Measurements from ENCODE around the gene RNF126. TPM values are rescaled to one million over a fixed set of nuclear protein-coding genes. Genes with fewer than 3 reads are reported as not detected.
"Not testable (repeated sequence)": the region's sequence is repeated elsewhere in the genome, so short reads cannot be mapped to it uniquely, and the experiment has no call there.

The RNF126 gene
- total RNA-seq, 2 experiments from 2014 or later, result 71.5 to 80.3 TPM

DNA sequence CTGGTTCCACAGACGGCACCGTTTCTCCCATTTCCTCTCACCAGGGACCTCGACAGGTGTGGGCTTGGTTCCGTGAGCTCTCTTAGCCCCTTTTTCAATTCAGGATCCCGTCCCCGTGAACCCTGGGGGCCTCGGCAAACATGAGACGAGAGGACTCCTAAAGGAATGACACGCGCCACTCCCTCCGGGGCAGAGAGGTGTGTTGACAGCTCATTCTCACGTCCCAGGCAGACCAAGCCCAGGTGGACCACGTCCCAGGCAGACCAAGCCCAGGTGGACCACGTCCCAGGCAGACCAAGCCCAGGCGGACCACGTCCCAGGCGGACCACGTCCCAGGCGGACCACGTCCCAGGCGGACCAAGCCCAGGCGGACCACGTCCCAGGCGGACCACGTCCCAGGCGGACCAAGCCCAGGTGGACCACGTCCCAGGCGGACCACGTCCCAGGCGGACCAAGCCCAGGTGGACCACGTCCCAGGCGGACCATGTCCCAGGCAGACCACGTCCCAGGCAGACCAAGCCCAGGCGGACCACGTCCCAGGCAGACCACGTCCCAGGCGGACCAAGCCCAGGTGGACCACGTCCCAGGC is 4.1 kb upstream of the RNF126 start:
- H3K27me3 Mint-ChIP-seq; H3K9me3 Mint-ChIP-seq; H3K27ac Mint-ChIP-seq; CTCF ChIA-PET; POLR2A ChIA-PET; H3K4me3 Mint-ChIP-seq; H3K36me3 Mint-ChIP-seq (ENCODE audit: low read depth); DNase-seq: not testable (repeated sequence)
- peaks cover 19% of the 10 kb centered on the region for H3K4me1 Mint-ChIP-seq

DNA sequence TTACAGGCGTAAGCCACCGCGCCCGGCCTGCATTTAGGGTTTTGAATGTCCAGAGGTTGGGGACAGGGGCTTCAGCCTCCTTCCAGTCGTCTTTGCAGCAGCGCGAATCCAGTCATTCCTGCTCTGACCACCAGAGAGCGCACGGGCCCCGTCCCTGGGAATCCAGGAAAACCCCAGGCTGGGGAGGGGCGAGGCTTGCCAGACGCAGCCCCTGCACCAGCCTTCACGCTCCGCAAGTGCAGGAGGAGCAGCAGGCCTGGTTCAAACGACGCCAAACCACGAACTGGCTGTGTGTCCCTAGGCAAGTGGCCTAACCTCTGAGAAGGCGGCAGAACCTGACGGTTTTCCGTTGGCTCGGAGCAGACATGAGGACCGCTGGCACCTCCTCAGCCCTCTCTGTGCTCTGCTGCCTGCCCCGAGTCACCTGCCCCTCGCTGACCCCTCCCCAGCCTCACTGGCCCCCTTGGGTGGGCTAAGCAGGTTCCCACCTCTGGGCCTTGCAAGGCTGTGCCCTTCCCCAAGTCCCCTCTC is 2.0 kb upstream of the RNF126 start:
- Mint-ChIP-seq H3K27ac (peak overlapping the region; percentile 69), H3K27me3 (peaks cover 8% of the 10 kb centered on the region), H3K4me1 (peaks cover 27% of the 10 kb centered on the region), H3K36me3 (ENCODE audit: low read depth) (peaks cover 12% of the 10 kb centered on the region), H3K4me3 (peak overlapping the region; percentile 34), H3K9me3 (no peaks in the 10 kb centered on the region)
- ChIA-PET CTCF (interaction anchor here (0.8 kb wide), 1 partner anchor 104 kb away, joined by 3 read pairs; no protein-coding TSS in a partner anchor), POLR2A (no interaction called here)
- peak; percentile 82 for DNase-seq

DNA sequence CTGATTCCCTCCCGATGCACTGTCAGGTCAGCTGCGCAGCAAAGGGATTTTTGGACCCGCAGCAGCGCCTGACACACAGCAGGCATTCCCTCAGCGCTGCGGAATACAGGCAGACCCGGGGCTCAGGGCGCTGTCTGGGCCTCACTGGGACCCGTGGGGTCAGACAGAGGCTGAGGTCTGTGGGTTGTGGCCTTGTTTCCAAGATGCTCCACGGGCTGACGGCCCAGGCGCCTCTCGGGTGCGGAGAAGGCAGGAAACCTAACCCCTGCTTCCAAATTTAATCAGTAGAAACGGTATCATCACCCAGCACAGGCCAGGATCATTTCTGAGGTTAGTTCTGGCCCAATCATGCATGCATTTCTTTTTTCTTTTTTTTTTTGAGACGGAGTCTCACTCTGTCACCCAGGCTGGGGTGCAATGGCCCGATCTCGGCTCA is 686 bp upstream of the RNF126 start:
- H3K4me1 Mint-ChIP-seq, result peaks cover 36% of the 10 kb centered on the region
- H3K27me3 Mint-ChIP-seq, result peaks cover 3% of the 10 kb centered on the region
- H3K36me3 Mint-ChIP-seq (ENCODE audit: low read depth), result peaks cover 15% of the 10 kb centered on the region
- ChIA-PET POLR2A (no interaction called here), CTCF (interaction anchor here (0.6 to 1.6 kb wide), 4 partner anchors 15 to 96 kb away, joined by 3 to 10 read pairs (median 4); no protein-coding TSS in a partner anchor)
- H3K27ac Mint-ChIP-seq, result peak overlapping the region; percentile 80
- no peaks in the 10 kb centered on the region for H3K9me3 Mint-ChIP-seq
- H3K4me3 Mint-ChIP-seq, result peak overlapping the region; percentile 62
- DNase-seq, result no peak

DNA sequence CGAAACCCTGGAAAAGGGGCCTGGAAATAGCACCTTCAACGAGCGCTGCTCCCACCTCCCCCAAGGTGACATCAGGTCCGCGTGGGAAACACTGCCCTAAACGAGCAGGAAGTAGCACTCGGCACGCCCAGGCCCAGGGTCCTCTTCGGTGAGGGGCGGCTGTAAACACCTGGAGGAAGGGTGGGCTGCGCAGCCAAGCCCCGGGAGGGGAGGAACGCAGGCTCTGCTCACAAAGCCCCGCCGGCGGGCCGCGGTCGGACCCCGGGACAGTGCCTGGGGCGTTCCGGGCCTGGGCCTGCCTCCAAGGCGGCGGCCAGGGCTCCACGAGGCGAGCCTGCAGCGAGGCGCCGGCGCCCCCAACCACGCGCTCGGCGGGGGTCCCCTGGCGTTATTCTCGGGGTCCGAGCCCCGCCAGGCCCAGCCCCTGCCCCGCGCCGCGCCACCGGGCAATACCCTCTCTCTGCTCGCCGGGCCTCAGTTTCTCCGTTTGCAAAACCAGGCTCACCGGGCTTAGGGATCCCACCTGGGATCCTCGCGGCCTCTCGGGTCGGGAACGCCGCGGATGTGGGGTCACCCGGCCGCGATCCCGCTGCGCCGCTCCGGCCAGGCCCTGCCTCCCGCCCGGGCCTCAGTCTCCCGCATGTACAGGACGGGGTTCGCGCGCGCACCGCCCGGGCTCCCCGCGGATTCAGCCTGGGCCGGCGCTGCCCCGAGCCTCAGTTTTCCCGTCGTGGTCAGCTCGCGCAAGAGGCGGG is 630 bp downstream of the RNF126 start:
- DNase-seq, result peak; percentile 84
- H3K9me3 Mint-ChIP-seq, result no peaks in the 10 kb centered on the region
- ChIA-PET CTCF (interaction anchor here (0.6 to 1.6 kb wide), 2 partner anchors 72 to 284 kb away, joined by 4 to 10 read pairs; no protein-coding TSS in a partner anchor), POLR2A (interaction anchor here (0.6 kb wide), 1 partner anchor 406 kb away, joined by 3 read pairs; no protein-coding TSS in a partner anchor)
- no peaks in the 10 kb centered on the region for H3K27me3 Mint-ChIP-seq
- peak overlapping the region; percentile 97 for H3K27ac Mint-ChIP-seq
- peak overlapping the region; percentile 99 for H3K4me3 Mint-ChIP-seq
- H3K4me1 Mint-ChIP-seq, result peaks cover 39% of the 10 kb centered on the region
- peaks cover 15% of the 10 kb centered on the region for H3K36me3 Mint-ChIP-seq (ENCODE audit: low read depth)

DNA sequence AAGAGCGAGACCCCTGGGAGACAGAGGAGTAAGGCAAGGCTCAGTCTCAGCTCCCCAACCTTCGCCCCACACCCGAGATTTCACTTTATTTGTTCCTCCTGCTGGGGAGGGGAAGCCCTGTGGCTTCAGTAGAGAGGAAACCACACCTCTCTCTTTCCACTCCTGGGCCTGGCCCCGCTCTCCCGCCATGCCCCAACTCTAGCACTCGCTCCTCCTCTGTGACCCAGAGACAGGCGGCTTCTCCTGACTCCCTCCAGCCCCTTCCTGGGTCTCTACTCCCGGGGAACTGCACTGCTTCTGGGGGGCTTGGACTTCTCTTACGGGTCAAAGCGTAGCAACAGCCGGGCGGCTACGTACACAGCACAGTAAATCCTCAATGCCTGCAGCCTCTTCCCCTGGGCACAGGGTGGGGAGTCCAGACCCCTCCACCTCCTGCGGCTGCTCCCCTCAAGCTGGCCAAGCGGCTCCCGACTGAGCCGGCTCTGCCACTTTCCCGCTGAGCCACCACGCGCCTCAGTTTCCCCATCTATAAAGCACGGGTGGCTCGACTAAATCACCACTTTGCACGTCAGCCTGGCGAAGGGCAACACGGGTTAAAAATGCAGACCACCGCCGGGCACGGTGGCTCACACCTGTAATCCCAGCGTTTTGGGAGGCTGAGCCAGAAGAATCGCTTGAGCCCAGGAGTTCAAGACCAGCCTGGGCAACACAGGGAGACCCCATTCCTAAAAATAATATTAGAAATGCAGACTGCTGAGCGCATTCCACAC is 1.4 kb downstream of the RNF126 start:
- POLR2A ChIA-PET, result no interaction called here

DNA sequence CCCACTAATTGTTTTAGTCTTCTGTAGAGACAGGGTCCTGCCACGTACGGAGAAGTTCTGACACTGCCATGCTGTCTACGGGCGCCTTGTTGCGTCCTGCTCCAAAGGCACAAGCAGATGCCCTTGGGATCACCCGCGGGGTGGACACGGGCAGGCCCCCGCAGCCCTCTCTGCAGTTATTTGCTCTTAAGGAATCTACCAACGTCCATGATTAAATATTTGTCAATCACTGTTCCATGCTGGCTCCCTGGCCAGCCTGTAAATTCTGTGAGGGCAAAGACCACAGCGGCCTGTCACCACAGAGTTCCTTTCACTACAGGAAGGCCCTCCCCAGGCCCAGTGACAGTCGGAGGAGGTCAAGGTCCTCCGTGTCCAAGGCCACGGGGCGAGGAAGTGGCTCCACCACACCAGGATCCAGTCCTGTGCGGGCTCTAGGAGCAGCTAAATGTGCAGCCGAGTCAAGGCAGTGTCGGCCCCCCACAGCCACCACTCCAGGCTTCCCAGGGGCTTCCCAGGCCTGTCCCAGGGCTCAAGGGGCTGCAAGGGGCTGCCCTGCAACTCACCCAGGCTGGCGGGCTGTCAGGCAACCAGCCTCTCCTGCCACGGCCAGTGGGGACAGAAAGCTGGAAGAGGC is 2.1 kb downstream of the RNF126 start:
- DNase-seq, result no peak

More for the DNA sequence above, 1.4 kb downstream of the RNF126 start:
- Mint-ChIP-seq H3K9me3 (no peaks in the 10 kb centered on the region), H3K27me3 (no peaks in the 10 kb centered on the region), H3K27ac (peak overlapping the region; percentile 97), H3K4me1 (peaks cover 41% of the 10 kb centered on the region), H3K4me3 (peak overlapping the region; percentile 99), H3K36me3 (ENCODE audit: low read depth) (peaks cover 15% of the 10 kb centered on the region)
- CTCF ChIA-PET, result interaction anchor here (0.6 kb wide), 1 partner anchor 64 kb away, joined by 3 read pairs; no protein-coding TSS in a partner anchor
- DNase-seq, result peak; percentile 81

DNA sequence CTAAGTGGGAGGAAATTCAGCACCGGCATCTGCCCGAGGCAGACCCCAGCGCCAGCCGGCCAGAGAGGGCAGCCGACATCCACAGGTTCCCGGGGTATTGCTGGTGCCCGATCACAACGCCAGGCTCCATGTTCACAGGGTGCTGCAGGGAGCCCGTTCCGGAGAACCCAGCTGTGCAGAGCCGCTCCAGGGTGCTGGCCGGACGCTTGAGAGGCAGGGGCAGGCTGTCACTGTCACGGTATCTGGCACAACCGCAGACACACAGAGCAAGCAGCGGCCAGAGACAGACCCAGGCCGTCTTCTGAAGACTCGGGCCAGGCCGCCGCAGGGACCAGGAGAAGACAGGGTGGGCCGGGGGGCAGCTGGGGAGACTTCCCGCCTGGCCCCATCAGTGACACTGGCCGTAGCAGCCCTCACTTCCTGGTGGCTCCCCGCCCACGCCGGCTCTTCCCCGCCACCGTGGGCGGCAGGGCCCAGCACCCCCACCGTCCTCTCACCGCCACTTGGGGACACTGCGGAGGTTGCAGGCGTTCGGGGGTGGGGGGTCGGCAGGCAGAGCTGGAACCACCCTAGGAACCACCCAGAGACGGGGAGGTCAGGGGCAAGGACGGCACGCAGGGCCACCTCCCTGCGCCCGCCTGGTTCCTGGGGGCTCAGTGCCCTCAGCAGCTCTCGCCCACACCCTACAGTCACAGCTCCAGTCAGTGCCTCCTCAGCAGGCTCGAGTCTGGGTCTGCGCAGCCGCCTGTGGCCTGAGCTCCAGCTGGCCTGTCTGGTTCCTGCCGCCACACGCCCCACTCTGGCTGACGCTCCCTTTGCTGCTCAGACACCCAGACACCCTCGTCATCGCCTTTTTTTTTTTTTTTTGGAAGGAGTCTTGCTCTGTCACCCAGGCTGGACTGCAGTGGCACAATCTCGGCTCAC is 3.8 kb downstream of the RNF126 start:
- POLR2A ChIA-PET, result no interaction called here
- CTCF ChIA-PET, result interaction anchor here (0.8 to 1.2 kb wide), 2 partner anchors 69 to 149 kb away, joined by 3 to 4 read pairs; no protein-coding TSS in a partner anchor
- Mint-ChIP-seq H3K27ac (peak overlapping the region; percentile 72), H3K27me3 (no peaks in the 10 kb centered on the region), H3K4me1 (peaks cover 43% of the 10 kb centered on the region), H3K4me3 (peak overlapping the region; percentile 99), H3K9me3 (no peaks in the 10 kb centered on the region), H3K36me3 (ENCODE audit: low read depth) (peaks cover 24% of the 10 kb centered on the region)
- no peak for DNase-seq

More for the DNA sequence above, 2.1 kb downstream of the RNF126 start:
- ChIA-PET CTCF (interaction anchor here (0.6 to 0.8 kb wide), 3 partner anchors 55 to 155 kb away, joined by 3 read pairs; no protein-coding TSS in a partner anchor), POLR2A (no interaction called here)
- Mint-ChIP-seq H3K27me3 (no peaks in the 10 kb centered on the region), H3K4me3 (peak overlapping the region; percentile 99), H3K9me3 (no peaks in the 10 kb centered on the region), H3K4me1 (peaks cover 43% of the 10 kb centered on the region), H3K27ac (peak overlapping the region; percentile 97), H3K36me3 (ENCODE audit: low read depth) (peaks cover 18% of the 10 kb centered on the region)

DNA sequence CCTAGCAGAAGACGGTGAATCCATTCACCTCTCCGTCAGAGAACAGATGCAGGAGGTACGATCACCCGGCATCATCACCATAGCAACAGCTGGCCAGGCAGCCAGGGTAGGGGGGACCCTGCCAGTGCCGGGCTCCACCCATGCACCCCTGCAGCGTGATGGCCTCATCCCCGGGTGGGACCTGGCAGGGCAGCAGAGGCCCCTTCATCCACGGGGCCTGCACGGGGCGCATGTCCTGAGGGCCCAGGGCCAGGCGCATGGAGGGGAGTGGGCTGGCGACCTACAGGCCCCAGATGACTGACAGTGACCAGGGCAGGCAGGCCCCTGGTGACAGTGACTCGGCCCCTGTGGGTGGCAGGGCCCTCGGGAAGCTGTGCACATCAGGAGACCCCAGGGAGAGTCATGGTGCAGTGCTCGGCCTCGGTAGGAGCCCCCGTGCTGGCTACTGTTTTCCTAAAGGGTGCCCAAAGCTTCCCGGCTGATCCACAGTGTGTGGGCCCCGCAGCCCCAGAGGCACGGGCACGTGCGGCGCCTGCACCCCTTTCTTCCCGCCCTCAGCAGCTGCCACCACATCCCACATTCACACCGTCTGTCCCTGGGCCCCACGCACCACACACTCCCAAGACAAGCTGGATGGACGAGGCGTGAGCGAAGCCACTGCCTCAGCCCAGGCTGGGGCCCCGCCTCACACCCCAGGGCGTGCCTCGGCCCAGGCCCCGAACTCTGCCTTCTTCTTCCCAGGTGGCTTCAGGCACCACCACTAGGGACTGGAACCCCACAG is 4.8 kb downstream of the RNF126 start:
- H3K4me1 Mint-ChIP-seq, result peaks cover 35% of the 10 kb centered on the region
- ChIA-PET POLR2A (no interaction called here), CTCF (interaction anchor here (0.6 to 1.2 kb wide), 2 partner anchors 32 to 148 kb away, joined by 3 to 4 read pairs; no protein-coding TSS in a partner anchor)
- no peaks in the 10 kb centered on the region for H3K9me3 Mint-ChIP-seq
- DNase-seq, result no peak
- H3K36me3 Mint-ChIP-seq (ENCODE audit: low read depth), result peaks cover 29% of the 10 kb centered on the region
- no peaks in the 10 kb centered on the region for H3K27me3 Mint-ChIP-seq
- peak overlapping the region; percentile 5 for H3K27ac Mint-ChIP-seq
- no peak overlapping the region for H3K4me3 Mint-ChIP-seq

DNA sequence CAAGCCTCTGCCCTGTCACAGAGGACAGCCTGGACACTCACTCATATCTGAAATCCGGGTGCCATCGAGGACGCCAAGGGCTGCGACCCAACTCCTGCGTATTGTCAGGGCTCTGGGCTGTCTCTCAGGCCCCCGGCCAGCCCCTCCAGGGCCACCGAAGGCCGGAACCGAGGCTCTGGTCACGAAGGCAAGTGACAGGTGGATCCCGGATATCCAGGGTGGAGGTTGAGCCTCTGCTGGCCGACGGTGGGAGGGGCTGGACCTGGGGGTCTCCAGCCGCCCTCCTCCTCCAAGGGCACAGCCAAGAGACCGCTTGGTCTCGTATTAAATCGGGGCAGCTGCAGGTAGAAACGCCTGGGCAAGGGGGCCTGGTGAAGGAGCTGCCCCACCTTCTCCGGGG is 5.4 kb downstream of the RNF126 start:
- no peak overlapping the region for H3K4me3 Mint-ChIP-seq
- H3K9me3 Mint-ChIP-seq, result no peaks in the 10 kb centered on the region
- no peak overlapping the region for H3K27ac Mint-ChIP-seq
- peaks cover 29% of the 10 kb centered on the region for H3K36me3 Mint-ChIP-seq (ENCODE audit: low read depth)
- DNase-seq, result no peak
- H3K27me3 Mint-ChIP-seq, result no peaks in the 10 kb centered on the region
- POLR2A ChIA-PET, result no interaction called here
- CTCF ChIA-PET, result no interaction called here
- peaks cover 34% of the 10 kb centered on the region for H3K4me1 Mint-ChIP-seq

DNA sequence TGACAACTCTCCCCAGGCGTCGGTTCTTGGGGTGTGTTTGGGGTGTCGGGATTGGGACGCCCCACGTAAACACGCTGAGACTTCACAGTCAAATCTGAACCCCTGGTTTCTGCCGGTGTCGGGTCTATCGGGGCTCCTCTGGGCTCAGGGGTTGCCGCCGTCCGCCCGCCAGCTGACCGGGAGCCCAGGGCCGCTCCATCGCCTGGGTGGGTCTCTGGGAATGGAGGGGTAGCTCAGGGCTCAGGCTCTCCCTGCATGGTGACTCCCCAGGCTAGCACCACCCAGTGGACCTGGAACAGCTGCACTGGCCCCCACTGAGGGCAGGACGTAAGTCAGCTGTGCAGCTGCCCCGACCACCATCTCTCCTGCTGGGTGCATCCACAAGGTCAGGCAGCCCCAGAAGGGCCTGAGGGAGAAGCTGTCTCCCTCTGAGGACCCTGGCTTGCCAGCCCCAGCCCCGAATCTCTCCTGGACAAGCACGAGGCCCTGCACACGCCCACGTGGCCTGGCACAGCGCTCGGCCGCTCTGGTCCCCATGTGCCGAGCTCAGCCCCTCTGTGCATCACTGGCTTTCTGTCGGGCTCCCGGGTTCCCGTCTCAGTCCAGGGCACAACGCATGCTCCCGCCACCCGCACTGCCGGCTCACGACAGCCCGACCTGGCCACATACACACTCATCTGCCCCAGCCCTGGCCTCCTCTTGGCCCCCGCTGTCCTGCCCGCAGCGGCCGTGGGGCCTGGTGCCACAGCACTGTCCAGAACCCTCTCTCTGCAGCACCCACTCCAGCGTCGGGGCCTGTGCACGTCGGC is 6.1 kb downstream of the RNF126 start:
- no peaks in the 10 kb centered on the region for H3K27me3 Mint-ChIP-seq
- ChIA-PET POLR2A (no interaction called here), CTCF (no interaction called here)
- peaks cover 34% of the 10 kb centered on the region for H3K4me1 Mint-ChIP-seq
- DNase-seq, result no peak
- H3K36me3 Mint-ChIP-seq (ENCODE audit: low read depth), result peaks cover 29% of the 10 kb centered on the region
- no peaks in the 10 kb centered on the region for H3K9me3 Mint-ChIP-seq
- no peak overlapping the region for H3K4me3 Mint-ChIP-seq
- peak overlapping the region; percentile 13 for H3K27ac Mint-ChIP-seq
